ENCODE results near the gene ANKS1A. TPM values are rescaled to one million over a fixed set of nuclear protein-coding genes. Genes with fewer than 3 reads are reported as not detected.
A peak's percentile ranks its signal among the peaks of the same experiment; 100 is the strongest.

ANKS1A gene
- total RNA-seq, 4 donors from 2014 or later: 12.1 to 31.8 (median 24.1) TPM

DNA sequence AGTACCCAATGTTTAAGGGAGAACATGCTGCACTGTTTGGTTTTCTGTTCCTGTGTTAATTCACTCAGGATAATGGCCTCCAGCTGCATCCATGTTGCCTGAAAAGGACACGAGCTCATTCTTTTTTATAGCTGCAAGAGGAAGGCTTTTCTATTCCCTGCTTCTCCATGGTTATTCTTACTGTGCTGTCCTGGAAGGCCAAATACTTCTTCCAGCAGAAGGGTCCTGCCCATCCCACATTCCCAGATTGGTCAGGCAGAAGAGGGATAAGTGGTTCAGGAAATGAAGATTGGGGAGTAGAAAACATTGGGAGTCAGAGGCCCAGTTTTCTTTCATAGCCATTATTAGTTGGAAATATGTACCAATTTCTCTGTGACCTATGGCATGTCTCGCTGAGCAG is 129.7 kb downstream of the ANKS1A start:
- intact Hi-C loops (cut with DNase I; ENCODE audit: low total_unique reads): no loop called here
- no peaks in the 10 kb centered on the region for H3K4me1 ChIP-seq
- TF ChIP-seq POLR2A (IDR thresholded peaks at IDR 0.05): no peak
- TF ChIP-seq, protein P1, sequence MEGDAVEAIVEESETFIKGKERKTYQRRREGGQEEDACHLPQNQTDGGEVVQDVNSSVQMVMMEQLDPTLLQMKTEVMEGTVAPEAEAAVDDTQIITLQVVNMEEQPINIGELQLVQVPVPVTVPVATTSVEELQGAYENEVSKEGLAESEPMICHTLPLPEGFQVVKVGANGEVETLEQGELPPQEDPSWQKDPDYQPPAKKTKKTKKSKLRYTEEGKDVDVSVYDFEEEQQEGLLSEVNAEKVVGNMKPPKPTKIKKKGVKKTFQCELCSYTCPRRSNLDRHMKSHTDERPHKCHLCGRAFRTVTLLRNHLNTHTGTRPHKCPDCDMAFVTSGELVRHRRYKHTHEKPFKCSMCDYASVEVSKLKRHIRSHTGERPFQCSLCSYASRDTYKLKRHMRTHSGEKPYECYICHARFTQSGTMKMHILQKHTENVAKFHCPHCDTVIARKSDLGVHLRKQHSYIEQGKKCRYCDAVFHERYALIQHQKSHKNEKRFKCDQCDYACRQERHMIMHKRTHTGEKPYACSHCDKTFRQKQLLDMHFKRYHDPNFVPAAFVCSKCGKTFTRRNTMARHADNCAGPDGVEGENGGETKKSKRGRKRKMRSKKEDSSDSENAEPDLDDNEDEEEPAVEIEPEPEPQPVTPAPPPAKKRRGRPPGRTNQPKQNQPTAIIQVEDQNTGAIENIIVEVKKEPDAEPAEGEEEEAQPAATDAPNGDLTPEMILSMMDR (IDR thresholded peaks at IDR 0.05): no peak

DNA sequence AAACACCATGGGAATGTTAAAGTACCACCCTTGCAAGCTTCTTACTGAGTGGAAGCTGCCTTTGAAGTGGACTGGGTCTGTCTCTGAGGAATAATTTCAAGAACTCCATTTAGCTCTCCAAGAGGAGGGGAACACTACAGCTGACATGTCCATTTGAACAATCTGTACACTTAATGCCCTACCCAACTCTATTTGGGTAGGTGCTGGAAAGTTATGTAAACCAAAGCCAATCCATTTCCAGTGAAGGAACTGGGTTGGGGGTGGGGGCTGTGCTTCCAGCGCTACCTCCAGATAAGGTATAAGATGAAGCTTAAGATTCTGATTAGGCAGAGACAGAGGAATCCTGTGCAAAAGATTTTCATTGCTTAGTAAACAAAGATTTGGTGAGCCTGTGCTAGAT is 130.1 kb downstream of the ANKS1A start:
- Histone ChIP-seq H3K27ac (peak overlapping the region; percentile 87 to 88), H3K9me3 (no peaks in the 10 kb centered on the region), H3K4me1 (no peaks in the 10 kb centered on the region), H3K4me3 (no peak overlapping the region), H3K27me3 (no peaks in the 10 kb centered on the region), H3K36me3 (no peaks in the 10 kb centered on the region)
- intact Hi-C loops (cut with DNase I; ENCODE audit: low total_unique reads): no loop called here
- no peak for DNase-seq
- TF ChIP-seq POLR2A (IDR thresholded peaks at IDR 0.05): no peak
- TF ChIP-seq, protein P1 (IDR thresholded peaks at IDR 0.05): no peak

More for the DNA sequence above, 129.7 kb downstream of the ANKS1A start:
- H3K4me3 ChIP-seq: peak overlapping the region; percentile 39 to 41
- no peaks in the 10 kb centered on the region for H3K9me3 ChIP-seq
- H3K27ac ChIP-seq: peak overlapping the region; percentile 87 to 88
- no peak for DNase-seq
- no peaks in the 10 kb centered on the region for H3K27me3 ChIP-seq
- H3K36me3 ChIP-seq: no peaks in the 10 kb centered on the region

DNA sequence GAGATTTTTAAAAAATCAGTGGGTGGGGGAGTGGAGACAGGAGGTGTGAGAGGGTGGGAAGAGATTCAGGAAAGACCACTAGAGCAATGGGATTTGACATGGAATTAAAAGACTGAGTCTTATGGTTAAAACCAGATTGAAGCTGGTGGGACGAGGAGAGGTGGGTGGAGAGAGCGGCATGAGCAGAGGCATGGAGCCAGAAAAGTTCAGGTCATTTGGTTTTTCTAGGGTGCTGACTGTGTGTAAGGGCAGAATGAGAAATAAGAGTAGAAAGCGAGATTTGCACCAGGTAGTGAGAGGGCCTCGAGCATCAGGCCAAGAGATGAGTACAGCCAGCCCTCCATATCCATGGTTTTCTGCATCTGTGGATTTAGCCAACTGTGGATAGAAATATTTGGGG is 130.8 kb downstream of the ANKS1A start:
- Histone ChIP-seq H3K27me3 (no peaks in the 10 kb centered on the region), H3K27ac (peak overlapping the region; percentile 87 to 88), H3K4me1 (no peaks in the 10 kb centered on the region), H3K4me3 (no peak overlapping the region), H3K9me3 (no peaks in the 10 kb centered on the region), H3K36me3 (no peaks in the 10 kb centered on the region)
- no peak for DNase-seq
- no peak for TF ChIP-seq POLR2A (IDR thresholded peaks at IDR 0.05)
- TF ChIP-seq, protein P1 (IDR thresholded peaks at IDR 0.05): no peak
- intact Hi-C loops (cut with DNase I; ENCODE audit: low total_unique reads): no loop called here

DNA sequence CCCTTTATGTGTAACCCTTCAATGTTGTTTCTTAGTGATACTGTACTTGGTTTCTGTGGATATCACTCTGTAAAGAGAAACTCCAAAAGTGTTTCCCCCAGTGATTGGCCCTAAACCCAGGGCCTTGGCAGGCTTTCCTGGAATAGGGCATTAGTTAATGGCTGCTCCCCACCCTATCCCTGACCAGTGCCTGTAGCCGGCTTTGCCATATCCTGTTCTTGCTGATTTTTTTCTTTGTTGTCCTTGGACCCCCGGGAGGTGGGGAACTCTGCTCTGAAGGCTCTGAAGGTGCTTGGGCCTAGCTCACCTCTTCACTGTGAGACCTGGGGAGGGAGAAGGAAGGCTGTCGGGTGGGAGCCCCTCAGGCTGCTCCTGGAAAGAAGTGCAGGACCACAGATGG is 131.9 kb downstream of the ANKS1A start:
- no peaks in the 10 kb centered on the region for H3K27me3 ChIP-seq
- no peaks in the 10 kb centered on the region for H3K36me3 ChIP-seq
- peak overlapping the region; percentile 43 to 63 for H3K27ac ChIP-seq
- peak; percentile 32 to 33 for DNase-seq
- H3K9me3 ChIP-seq: no peaks in the 10 kb centered on the region
- H3K4me3 ChIP-seq: no peak overlapping the region
- intact Hi-C loops (cut with DNase I; ENCODE audit: low total_unique reads): no loop called here
- no peak for TF ChIP-seq POLR2A (IDR thresholded peaks at IDR 0.05)
- TF ChIP-seq, protein P1 (IDR thresholded peaks at IDR 0.05): no peak
- H3K4me1 ChIP-seq: no peaks in the 10 kb centered on the region

DNA sequence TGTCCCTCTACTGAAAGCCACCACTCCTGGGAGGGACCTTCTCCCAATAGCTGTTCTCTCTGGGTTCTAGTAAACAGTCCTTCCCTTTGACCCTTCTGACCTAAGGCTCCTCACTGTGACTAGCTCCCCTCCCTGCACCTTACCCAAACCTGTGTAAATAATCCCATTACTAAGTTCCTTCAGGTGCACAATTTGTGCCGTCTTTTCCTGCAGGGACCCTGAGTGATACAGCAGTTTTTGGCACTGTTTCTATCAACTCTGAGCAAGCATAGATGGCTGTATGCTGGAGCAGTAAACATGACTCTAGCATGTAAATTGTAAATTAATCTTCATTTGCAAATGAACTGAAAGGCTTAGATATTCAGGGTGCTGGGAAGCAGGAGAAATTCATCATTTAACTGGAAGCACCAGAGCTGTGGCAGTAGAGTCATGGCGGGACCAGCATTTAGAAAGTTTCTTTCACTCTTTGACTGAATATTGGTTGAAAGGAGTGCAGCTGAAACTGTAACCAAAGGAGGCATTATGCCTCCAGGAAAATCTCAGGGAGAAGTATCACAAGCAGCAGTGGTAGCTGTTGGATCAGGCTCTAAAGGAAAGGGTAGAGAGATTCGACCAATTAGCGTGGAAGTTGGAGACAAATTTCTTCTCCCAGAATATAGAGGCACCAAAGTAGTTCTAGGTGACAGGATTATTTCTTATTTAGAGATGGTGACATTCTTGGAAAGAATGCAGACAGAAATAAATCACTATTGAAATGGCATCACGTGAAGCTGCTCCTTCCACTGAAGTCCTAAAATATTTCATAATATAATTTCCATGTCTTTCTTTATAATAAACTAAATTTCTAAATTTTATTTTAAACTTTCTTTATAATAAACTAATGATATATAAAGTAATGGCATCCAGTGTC is 134.3 kb downstream of the ANKS1A start:
- no peaks in the 10 kb centered on the region for H3K9me3 ChIP-seq
- no peaks in the 10 kb centered on the region for H3K36me3 ChIP-seq
- TF ChIP-seq, protein P1 (IDR thresholded peaks at IDR 0.05): no peak
- no peak for TF ChIP-seq POLR2A (IDR thresholded peaks at IDR 0.05)
- DNase-seq: no peak
- no peaks in the 10 kb centered on the region for H3K27me3 ChIP-seq
- no peaks in the 10 kb centered on the region for H3K4me1 ChIP-seq
- peak overlapping the region in 1 of 2 donors; percentile 36 for H3K27ac ChIP-seq
- H3K4me3 ChIP-seq: no peak overlapping the region
- intact Hi-C loops (cut with DNase I; ENCODE audit: low total_unique reads): no loop called here
